Urothelium cell line (cell line): ENCODE data around the gene NALF2.

Experiments used
- DNase-seq: peaks from one replicate; pipeline ENCODE4 v3.0.0; 2011; ENCODE audit warnings: low spot score, mixed read lengths
- FAIRE-seq: peaks from 2 replicates; lab custom pipeline; 2011; peaks lifted over from hg19 to GRCh38; lab: Jason Lieb, UNC

The NALF2 gene

GRCh38 chrX:69524781-69525363 lies 20.7 kb downstream of the NALF2 start:
- DNase-seq (no peak), FAIRE-seq (no peak)

DNA sequence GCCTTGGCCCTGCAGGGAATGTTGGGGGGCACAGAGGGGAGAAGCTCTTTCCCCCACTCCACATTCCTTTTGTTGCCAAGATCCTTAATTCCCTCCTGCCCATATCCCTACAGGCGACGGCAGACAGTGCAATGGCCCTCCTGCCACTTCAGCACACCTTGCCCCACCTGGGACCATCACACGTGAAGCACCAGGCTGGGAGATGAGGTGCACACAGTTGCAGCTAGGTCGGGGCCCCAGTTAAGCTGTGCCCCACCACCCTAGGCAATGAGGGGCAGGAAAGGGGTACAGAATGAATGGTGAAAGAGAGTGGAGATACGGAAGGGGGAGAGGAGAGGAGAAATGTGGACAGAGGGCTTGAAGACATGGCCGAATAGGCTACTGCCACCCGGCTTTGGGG lies 26.2 kb downstream of the NALF2 start:
- DNase-seq (no peak), FAIRE-seq (no peak)

DNA sequence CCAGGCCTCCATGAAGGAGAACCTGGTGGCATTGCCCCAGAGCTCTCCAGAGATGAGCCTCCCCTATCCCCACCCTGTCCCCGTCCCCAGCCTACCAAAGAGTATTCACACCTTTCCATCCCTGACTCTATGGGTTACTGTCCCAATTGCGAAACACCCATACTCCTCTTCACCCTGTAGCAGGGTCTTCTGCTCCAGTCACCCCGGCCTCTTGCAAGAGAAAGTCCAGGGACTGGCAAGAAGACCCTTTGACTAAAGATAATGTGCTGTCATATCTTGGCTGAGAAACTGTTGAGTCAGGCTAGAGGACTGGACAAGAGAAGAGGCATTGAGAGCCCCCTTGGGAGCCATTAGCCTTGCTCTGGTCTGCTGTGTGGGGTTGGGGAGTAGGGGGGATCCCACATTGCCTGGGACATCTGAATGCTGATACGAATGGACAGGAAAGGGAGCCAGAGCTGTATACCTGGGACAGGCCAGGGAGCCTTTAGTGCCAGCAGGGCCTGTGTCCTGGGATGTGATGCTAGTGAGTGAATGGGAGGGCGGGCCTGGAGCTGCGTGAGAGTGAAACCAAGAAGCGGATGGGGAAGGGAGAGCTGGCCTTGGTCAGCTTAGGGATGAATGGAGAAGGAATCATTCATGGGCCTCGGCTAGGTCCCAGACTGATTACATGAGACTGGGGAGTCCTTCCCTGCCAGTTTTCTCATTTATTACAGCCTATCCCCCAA lies 27.1 kb downstream of the NALF2 start:
- FAIRE-seq = no peak
- no peak for DNase-seq

- DNase-seq = no peak
- FAIRE-seq = no peak
Measured at GRCh38 chrX:69535661-69536060, 31.5 kb downstream of the NALF2 start.

DNA sequence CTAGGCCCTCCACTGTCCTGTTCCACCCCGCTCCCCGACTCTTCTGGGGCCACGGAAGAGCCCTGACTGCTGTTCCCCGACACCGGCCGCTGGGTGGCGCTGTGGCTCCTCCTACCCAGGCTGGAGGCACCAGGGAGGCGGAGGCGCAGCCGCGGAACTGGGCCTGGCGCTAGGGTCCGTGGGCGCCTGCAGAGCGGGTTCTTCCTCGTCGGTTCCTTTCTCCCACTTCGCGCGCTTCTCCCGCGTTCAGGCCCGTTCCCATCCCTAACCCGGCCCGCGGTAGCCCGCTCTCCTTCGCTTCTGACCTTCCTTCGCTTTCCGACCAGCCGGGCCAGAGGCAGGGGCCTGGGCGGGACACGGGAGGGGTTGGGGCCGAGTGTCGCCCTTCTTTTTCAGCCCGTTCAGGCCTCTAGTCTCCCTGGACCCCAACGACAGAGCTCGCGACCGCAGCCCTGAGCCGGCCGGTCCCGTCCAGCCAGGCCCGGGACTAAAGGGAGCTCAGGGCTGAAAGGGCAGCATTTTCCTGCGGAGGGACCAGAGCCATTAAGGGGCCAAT lies 34.3 kb downstream of the NALF2 start:
- no peak for FAIRE-seq
- peak; percentile 82 for DNase-seq

DNA sequence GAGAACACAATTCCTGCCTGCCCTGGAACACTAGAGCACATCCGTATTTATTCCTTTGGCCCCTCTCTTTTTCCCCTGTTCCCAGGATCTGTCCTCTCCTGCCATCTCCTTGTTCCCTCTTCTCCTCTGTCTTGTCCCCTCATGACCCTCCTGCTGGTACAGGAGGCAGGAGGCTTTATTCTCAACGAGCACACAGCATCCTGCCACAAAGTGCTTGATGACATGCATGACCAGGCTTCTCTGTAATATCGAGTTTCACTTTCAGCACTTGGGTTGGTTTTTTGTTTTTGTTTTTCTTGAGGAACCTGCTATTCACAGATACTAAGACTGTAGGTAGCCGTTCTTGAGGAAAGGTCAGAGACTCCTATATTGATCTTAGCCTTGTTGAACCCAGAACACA lies 35.3 kb downstream of the NALF2 start:
- no peak for DNase-seq
- no peak for FAIRE-seq

DNA sequence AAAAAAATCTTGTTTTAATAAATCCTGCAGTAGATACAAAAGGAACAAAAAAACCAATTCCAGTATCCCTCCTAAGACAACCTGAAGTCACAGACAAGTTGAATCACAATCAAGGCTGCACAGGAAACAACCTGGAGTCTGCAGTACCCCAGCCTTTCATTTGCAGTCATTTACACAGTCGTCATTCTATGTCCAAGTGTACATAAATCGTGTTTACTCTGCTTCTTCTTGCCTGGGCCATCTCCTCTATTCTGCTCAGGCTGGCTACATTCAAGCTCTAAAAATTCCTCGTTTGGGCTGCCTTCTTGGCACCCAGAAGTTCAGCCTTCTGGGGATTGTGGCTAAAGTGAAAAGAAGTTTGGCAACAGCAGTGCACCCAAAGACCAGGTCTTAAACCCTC lies 37.8 kb downstream of the NALF2 start:
- FAIRE-seq = no peak
- DNase-seq = no peak

DNA sequence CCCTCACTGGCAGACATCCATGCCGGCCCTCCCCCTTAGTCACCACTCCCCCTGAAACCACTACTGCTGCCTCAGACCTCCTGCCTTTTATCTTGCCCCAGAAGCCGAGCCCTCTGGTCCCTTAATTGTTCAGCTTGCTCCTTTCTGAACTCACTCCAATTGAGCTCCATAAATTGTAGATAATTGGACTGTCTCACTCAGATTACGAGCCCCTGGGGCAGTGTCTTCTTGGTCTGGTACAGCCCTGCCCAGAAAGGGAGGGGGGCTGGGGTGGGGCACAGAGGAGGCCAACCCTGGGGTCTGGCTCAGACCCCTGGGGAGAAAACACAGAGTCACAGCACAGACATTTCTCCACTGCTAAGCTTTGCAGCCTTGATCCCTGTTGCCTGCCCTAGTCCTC lies 39.4 kb downstream of the NALF2 start:
- DNase-seq (no peak), FAIRE-seq (no peak)

- no peak for FAIRE-seq
- no peak for DNase-seq
Measured at GRCh38 chrX:69546417-69546816, 42.3 kb downstream of the NALF2 start.

GRCh38 chrX:69546978-69547377 lies 42.9 kb downstream of the NALF2 start:
- no peak for FAIRE-seq
- no peak for DNase-seq

- DNase-seq (no peak), FAIRE-seq (no peak)
Measured at GRCh38 chrX:69551421-69552009, 47.4 kb downstream of the NALF2 start.

DNA sequence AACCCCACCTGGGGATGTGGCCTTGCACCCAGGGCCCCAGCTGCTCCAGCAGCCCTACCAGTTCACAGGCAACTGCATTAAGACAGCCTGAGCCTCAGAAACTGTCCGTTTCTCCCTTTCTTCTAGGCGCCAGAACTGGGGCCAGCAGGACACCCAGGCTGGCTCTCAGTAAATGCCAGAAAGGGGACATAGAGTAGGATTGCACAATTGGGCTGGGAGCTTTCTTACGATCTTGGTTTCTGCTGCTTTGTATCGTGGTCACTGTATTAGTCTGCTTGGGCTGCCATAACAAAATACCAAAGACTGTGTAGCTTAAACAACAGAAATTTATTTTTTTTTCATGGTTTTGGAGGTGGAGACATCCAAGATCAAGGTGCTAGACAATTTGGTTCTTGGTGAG lies 48.4 kb downstream of the NALF2 start:
- FAIRE-seq (no peak), DNase-seq (no peak)
